Naive thymus-derived CD4-positive, alpha-beta T cell (primary cell): ENCODE results near the gene RRAGD. TPM values are rescaled to one million over a fixed set of nuclear protein-coding genes. Genes with fewer than 3 reads are reported as not detected.
A peak's percentile ranks its signal among the peaks of the same experiment; 100 is the strongest.

Experiments
- ATAC-seq: fragments of 150-1000 bp; cut with Tn5 transposase; 2 replicates; pipeline ENCODE4 v1.10.0; 2021; ENCODE audit warnings: mild to moderate bottlenecking, moderate library complexity
- CTCF ChIA-PET: fragments of 350-600 bp; sonication (Branson Sonifier 250); formaldehyde crosslinking; loops from one replicate; lab custom pipeline; 2021; ENCODE audit warnings: antibody characterized with exemption; lab: Charles Lee
- POLR2A ChIA-PET: fragments of 350-600 bp; sonication (Branson Sonifier 250); formaldehyde crosslinking; loops from one replicate; lab custom pipeline; 2021; ENCODE audit warnings: antibody characterized with exemption, inconsistent platforms; lab: Charles Lee
- DNase-seq, 9 donors: peaks; one replicate each; pipeline versions ENCODE4 v3.0.0 to v3.0.0-alpha.2; 2020 to 2022; ENCODE audit warnings: mixed read lengths in 1 of 9
- H3K27ac ChIP-seq: one replicate; pipeline ENCODE4 v1.7.0; 2013; ENCODE audit warnings: mild to moderate bottlenecking, low read depth, low read length, moderate library complexity
- H3K27me3 ChIP-seq, 2 donors: one replicate each; pipeline ENCODE4 v1.7.0; 2013; ENCODE audit warnings: low read length in 2 of 2, mild to moderate bottlenecking in 2 of 2, moderate library complexity in 2 of 2; ENCODE audit not compliant: control insufficient read depth in 2 of 2, insufficient read depth in 2 of 2
- H3K36me3 ChIP-seq, 3 experiments: 1 replicate in 2 of 3; 2 replicates in 1 of 3; pipeline ENCODE4 v1.7.0; 2013; ENCODE audit warnings: low read length in 3 of 3, mild to moderate bottlenecking in 3 of 3, moderate library complexity in 1 of 3; ENCODE audit not compliant: insufficient read depth in 3 of 3, control insufficient read depth in 2 of 3
- H3K4me1 ChIP-seq, 2 donors: one replicate each; pipeline ENCODE4 v1.7.0; 2013; ENCODE audit warnings: low read length in 2 of 2, mild to moderate bottlenecking in 2 of 2, moderate library complexity in 1 of 2; ENCODE audit not compliant: control insufficient read depth in 2 of 2, insufficient read depth in 2 of 2
- H3K4me3 ChIP-seq: 2 replicates; pipeline ENCODE4 v1.7.0; 2013; ENCODE audit warnings: mild to moderate bottlenecking, low read length
- H3K9me3 ChIP-seq, 3 experiments: 1 replicate in 2 of 3; 2 replicates in 1 of 3; pipeline ENCODE4 v1.7.0; 2013; ENCODE audit warnings: low read length in 3 of 3; ENCODE audit not compliant: control insufficient read depth in 2 of 3
- H3K27ac Mint-ChIP-seq, 9 donors: one replicate each; pipeline ENCODE4 v1.8.0; 2020 to 2022; ENCODE audit warnings: mixed read lengths in 9 of 9, mild to moderate bottlenecking in 8 of 9, moderate library complexity in 5 of 9, inconsistent platforms in 2 of 9
- H3K27me3 Mint-ChIP-seq, 5 donors: one replicate each; pipeline ENCODE4 v1.8.0; 2021 to 2022; ENCODE audit warnings: mixed read lengths in 5 of 5, mild to moderate bottlenecking in 1 of 5
- H3K36me3 Mint-ChIP-seq, 5 donors: one replicate each; pipeline ENCODE4 v1.8.0; 2020 to 2022; ENCODE audit warnings: mixed read lengths in 5 of 5, mild to moderate bottlenecking in 3 of 5, inconsistent platforms in 1 of 5
- H3K4me1 Mint-ChIP-seq, 7 donors: one replicate each; pipeline ENCODE4 v1.8.0; 2020 to 2022; ENCODE audit warnings: mixed read lengths in 7 of 7, mild to moderate bottlenecking in 3 of 7, inconsistent platforms in 1 of 7
- H3K4me3 Mint-ChIP-seq, 10 donors: one replicate each; pipeline ENCODE4 v1.8.0; 2020 to 2022; ENCODE audit warnings: mild to moderate bottlenecking in 10 of 10, mixed read lengths in 10 of 10, moderate library complexity in 6 of 10, inconsistent platforms in 2 of 10
- H3K9me3 Mint-ChIP-seq, 11 donors: one replicate each; pipeline ENCODE4 v1.8.0; 2020 to 2022; ENCODE audit warnings: mixed read lengths in 11 of 11, mild to moderate bottlenecking in 4 of 11, inconsistent platforms in 1 of 11, moderate library complexity in 1 of 11
- intact Hi-C, 2 donors: fragments of 100-400 bp; cut with micrococcal nuclease; formaldehyde crosslinking; loops; one replicate each; pipeline ENCODE4 v1.15.1; 2023
- polyA plus RNA-seq, 2 donors: library from polyadenylated mRNA; unstranded; fragments of 300-500 nt; fragmentation: Illumina TruSeq; gene quantifications; one replicate each; pipeline ENCODE4 v1.2.3, GENCODE V29; 2021
- total RNA-seq, 6 experiments: library from RNA in 5 of 6; stranded (reverse) in 5 of 6; gene quantifications; 1 replicate in 5 of 6; 2 replicates in 1 of 6; pipeline ENCODE4 v1.2.3 and lab custom pipeline; 2021 to 2026

The RRAGD gene
- total and polyA plus RNA-seq, 7 experiments from 2014 or later: 2.4 to 12.1 (median 7.4) TPM

DNA sequence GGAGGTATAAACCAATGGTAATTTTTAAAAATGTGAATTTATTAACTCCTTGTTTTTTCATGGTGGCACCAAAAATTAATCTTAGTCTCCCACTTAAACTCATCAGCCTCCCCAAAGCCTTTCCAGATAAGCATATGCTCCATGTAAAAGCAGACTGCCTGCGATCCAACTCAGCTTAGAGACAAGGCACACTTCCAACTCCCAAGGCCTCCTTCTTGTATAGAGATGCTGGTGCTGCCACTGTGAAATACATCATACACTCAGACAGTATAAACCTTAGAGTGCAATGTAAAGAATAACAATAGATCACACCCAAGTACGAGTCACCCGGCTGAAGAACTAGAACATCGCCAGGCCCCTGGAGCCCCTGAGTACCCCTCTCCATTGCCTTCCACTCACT is 22.9 kb upstream of the RRAGD start:
- Histone ChIP-seq H3K4me3 (no peak overlapping the region), H3K27ac (no peak overlapping the region), H3K27me3 (no peaks in the 10 kb centered on the region), H3K4me1 (peaks cover 7 to 13% of the 10 kb centered on the region in 2 donors), H3K9me3 (no peaks in the 10 kb centered on the region), H3K36me3 (no peaks in the 10 kb centered on the region)
- Mint-ChIP-seq H3K27me3 (peaks cover 0 to 47% (median 0%) of the 10 kb centered on the region in 5 donors), H3K4me1 (peaks cover 9 to 36% (median 22%) of the 10 kb centered on the region in 7 donors), H3K36me3 (peaks cover 0 to 2% (median 0%) of the 10 kb centered on the region in 5 donors), H3K4me3 (peak overlapping the region in 7 of 10 donors; percentile 2 to 83 (median 13)), H3K9me3 (no peaks in the 10 kb centered on the region), H3K27ac (peak overlapping the region in 4 of 9 donors; percentile 1 to 56 (median 24))
- no peak for DNase-seq
- ATAC-seq: no peak
- CTCF ChIA-PET: interaction anchor here (0.8 to 1.6 kb wide), 3 partner anchors 62 to 359 kb away, joined by 3 to 4 read pairs (median 3); no protein-coding TSS in a partner anchor
- POLR2A ChIA-PET: no interaction called here
- intact Hi-C loops: loop anchor here in 1 of 2 donors (5.0 to 10.0 kb wide), 3 partner anchors 260 to 1152 kb away; partner anchors contain the start of gene MAP3K7

DNA sequence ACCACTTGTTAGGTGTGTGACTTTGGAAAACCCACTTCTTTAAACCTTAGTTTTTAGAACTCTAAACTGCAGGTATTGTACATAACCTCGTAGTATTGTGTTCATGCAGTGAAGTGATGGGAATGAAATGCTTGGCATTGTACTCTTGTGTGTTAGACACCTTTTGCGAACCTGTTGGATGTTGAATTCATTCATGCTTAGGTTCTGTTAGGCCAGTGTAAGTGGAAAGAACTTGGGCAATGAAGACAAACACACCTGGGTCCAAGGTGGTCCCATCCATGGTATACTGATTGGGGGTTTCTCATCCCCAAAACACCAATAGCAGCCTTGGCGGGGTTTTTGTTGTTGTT is 22.1 kb upstream of the RRAGD start:
- intact Hi-C loops: loop anchor here in 1 of 2 donors (5.0 to 10.0 kb wide), 3 partner anchors 261 to 1153 kb away; partner anchors contain the start of gene MAP3K7
- ATAC-seq (no peak), DNase-seq (no peak)
- H3K4me3 Mint-ChIP-seq: peak overlapping the region; percentile 83 to 95 (median 89)
- H3K27me3 Mint-ChIP-seq: peaks cover 0 to 51% (median 0%) of the 10 kb centered on the region in 5 donors
- H3K4me1 Mint-ChIP-seq: peaks cover 9 to 36% (median 22%) of the 10 kb centered on the region in 7 donors
- Histone ChIP-seq H3K27me3 (no peaks in the 10 kb centered on the region), H3K9me3 (no peaks in the 10 kb centered on the region), H3K4me1 (peaks cover 7 to 13% of the 10 kb centered on the region in 2 donors), H3K4me3 (no peak overlapping the region), H3K27ac (no peak overlapping the region), H3K36me3 (no peaks in the 10 kb centered on the region)
- ChIA-PET CTCF (interaction anchor here (0.8 to 1.6 kb wide), 5 partner anchors 61 to 359 kb away, joined by 3 to 5 read pairs (median 4); no protein-coding TSS in a partner anchor), POLR2A (no interaction called here)
- H3K36me3 Mint-ChIP-seq: peaks cover 0 to 2% (median 0%) of the 10 kb centered on the region in 5 donors
- H3K27ac Mint-ChIP-seq: peak overlapping the region; percentile 5 to 93 (median 78)
- H3K9me3 Mint-ChIP-seq: no peaks in the 10 kb centered on the region

- Histone ChIP-seq H3K27ac (peak overlapping the region; percentile 46), H3K27me3 (no peaks in the 10 kb centered on the region), H3K4me1 (peaks cover 7 to 13% of the 10 kb centered on the region in 2 donors), H3K9me3 (no peaks in the 10 kb centered on the region), H3K4me3 (peak overlapping the region; percentile 63), H3K36me3 (no peaks in the 10 kb centered on the region)
- peak; percentile 9 to 43 (median 26) for DNase-seq
- intact Hi-C loops: loop anchor here (1.0 to 10.0 kb wide), 10 partner anchors 21 to 1154 kb away; partner anchors contain the start of genes LYRM2 (in 2 of the 2), RRAGD (in 2 of the 2) and MAP3K7 (in 1 of the 2)
- peak; percentile 7 for ATAC-seq
- H3K4me1 Mint-ChIP-seq: peaks cover 9 to 36% (median 22%) of the 10 kb centered on the region in 7 donors
- ChIA-PET POLR2A (interaction anchor here (1.3 kb wide), 1 partner anchor 177 kb away, joined by 4 read pairs; no protein-coding TSS in a partner anchor), CTCF (interaction anchor here (1.0 to 2.2 kb wide), 7 partner anchors 17 to 360 kb away, joined by 3 to 9 read pairs (median 5); no protein-coding TSS in a partner anchor)
- peak overlapping the region; percentile 5 to 93 (median 78) for H3K27ac Mint-ChIP-seq
- peaks cover 0 to 2% (median 0%) of the 10 kb centered on the region in 5 donors for H3K36me3 Mint-ChIP-seq
- peaks cover 0 to 55% (median 0%) of the 10 kb centered on the region in 5 donors for H3K27me3 Mint-ChIP-seq
- H3K4me3 Mint-ChIP-seq: peak overlapping the region; percentile 83 to 95 (median 89)
- H3K9me3 Mint-ChIP-seq: no peaks in the 10 kb centered on the region
Observed at GRCh38 chr6:89433252-89434149, 21.4 kb upstream of the RRAGD start.

DNA sequence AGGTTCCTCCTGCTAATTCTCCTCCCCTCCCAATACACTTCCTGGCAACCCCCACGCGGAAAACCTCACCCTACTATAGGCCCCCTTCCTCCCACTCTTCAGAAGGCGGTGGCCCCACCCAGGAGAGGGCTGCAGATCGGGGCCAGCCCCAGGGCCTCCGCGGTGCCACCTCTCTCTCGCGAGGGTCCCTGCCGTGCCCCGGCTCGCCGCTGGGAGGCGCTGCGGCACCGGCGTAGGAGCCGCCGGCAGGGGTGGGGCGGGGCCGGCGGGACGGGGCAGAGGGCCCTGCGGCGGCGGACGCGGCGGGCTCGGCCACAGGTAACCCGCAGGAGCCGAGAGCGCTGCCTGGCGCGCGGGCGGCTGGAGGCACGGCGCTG is 20.8 kb upstream of the RRAGD start, which contains the start of gene ANKRD6:
Gene ANKRD6 (plus strand): TSS at position 278 of the 377 bp plus-strand sequence. CDS start 133,825 bp downstream, outside the sequence.
- intact Hi-C loops: loop anchor here (1.0 to 10.0 kb wide), 10 partner anchors 21 to 1154 kb away; partner anchors contain the start of genes LYRM2 (in 2 of the 2), RRAGD (in 2 of the 2) and MAP3K7 (in 1 of the 2)
- H3K27ac ChIP-seq: peak within 1 kb of the TSS; percentile 46
- Mint-ChIP-seq H3K27me3 (peaks cover 0 to 58% (median 0%) of the 10 kb centered on the region in 5 donors), H3K9me3 (no peaks in the 10 kb centered on the region), H3K27ac (peak within 1 kb of the TSS; percentile 43 to 93 (median 82)), H3K36me3 (peaks cover 0 to 2% (median 0%) of the 10 kb centered on the region in 5 donors), H3K4me3 (peak within 1 kb of the TSS; percentile 83 to 95 (median 90)), H3K4me1 (peaks cover 9 to 36% (median 22%) of the 10 kb centered on the region in 7 donors)
- no peaks in the 10 kb centered on the region for H3K27me3 ChIP-seq
- peak; percentile 61 to 96 (median 81) for DNase-seq
- CTCF ChIA-PET: interaction anchor here (0.7 to 2.5 kb wide), 13 partner anchors 12 to 451 kb away, joined by 3 to 26 read pairs (median 6); partner anchors contain the start of gene MDN1
- ATAC-seq: peak; percentile 98
- H3K4me3 ChIP-seq: peak within 1 kb of the TSS; percentile 63
- no peaks in the 10 kb centered on the region for H3K36me3 ChIP-seq
- peaks cover 7 to 13% of the 10 kb centered on the region in 2 donors for H3K4me1 ChIP-seq
- POLR2A ChIA-PET: interaction anchor here (1.3 kb wide), 1 partner anchor 178 kb away, joined by 4 read pairs; no protein-coding TSS in a partner anchor
- H3K9me3 ChIP-seq: no peaks in the 10 kb centered on the region

- H3K27ac ChIP-seq: no peak overlapping the region
- DNase-seq (no peak), ATAC-seq (no peak)
- Mint-ChIP-seq H3K36me3 (peaks cover 0 to 2% (median 0%) of the 10 kb centered on the region in 5 donors), H3K27ac (no peak overlapping the region), H3K9me3 (no peaks in the 10 kb centered on the region), H3K27me3 (peaks cover 0 to 58% (median 0%) of the 10 kb centered on the region in 5 donors), H3K4me3 (no peak overlapping the region), H3K4me1 (peaks cover 7 to 31% (median 22%) of the 10 kb centered on the region in 7 donors)
- ChIA-PET POLR2A (no interaction called here), CTCF (interaction anchor here (0.6 to 2.5 kb wide), 4 partner anchors 14 to 1074 kb away, joined by 3 to 12 read pairs (median 5); no protein-coding TSS in a partner anchor)
- intact Hi-C loops: loop anchor here in 1 of 2 donors (5.0 to 10.0 kb wide), 3 partner anchors 264 to 1157 kb away; partner anchors contain the start of gene MAP3K7
- no peaks in the 10 kb centered on the region for H3K36me3 ChIP-seq
- H3K4me3 ChIP-seq: no peak overlapping the region
- no peaks in the 10 kb centered on the region for H3K9me3 ChIP-seq
- H3K4me1 ChIP-seq: peaks cover 7 to 13% of the 10 kb centered on the region in 2 donors
- H3K27me3 ChIP-seq: no peaks in the 10 kb centered on the region
Observed at GRCh38 chr6:89430201-89430962, 18.3 kb upstream of the RRAGD start.
